Measurements from ENCODE around the gene PLD6.

The PLD6 gene

GRCh38 chr17:17152385-17152784 is 53.7 kb downstream of the PLD6 start:
- DNase-seq: no peak

- DNase-seq: no peak
Observed at GRCh38 chr17:17151962-17152361, 54.2 kb downstream of the PLD6 start.

GRCh38 chr17:17151541-17151940 is 54.6 kb downstream of the PLD6 start:
- DNase-seq: no peak

- DNase-seq: no peak
Observed at GRCh38 chr17:17151055-17151454, 55.1 kb downstream of the PLD6 start.
